ENCODE measurements around the gene QRSL1.

DNA sequence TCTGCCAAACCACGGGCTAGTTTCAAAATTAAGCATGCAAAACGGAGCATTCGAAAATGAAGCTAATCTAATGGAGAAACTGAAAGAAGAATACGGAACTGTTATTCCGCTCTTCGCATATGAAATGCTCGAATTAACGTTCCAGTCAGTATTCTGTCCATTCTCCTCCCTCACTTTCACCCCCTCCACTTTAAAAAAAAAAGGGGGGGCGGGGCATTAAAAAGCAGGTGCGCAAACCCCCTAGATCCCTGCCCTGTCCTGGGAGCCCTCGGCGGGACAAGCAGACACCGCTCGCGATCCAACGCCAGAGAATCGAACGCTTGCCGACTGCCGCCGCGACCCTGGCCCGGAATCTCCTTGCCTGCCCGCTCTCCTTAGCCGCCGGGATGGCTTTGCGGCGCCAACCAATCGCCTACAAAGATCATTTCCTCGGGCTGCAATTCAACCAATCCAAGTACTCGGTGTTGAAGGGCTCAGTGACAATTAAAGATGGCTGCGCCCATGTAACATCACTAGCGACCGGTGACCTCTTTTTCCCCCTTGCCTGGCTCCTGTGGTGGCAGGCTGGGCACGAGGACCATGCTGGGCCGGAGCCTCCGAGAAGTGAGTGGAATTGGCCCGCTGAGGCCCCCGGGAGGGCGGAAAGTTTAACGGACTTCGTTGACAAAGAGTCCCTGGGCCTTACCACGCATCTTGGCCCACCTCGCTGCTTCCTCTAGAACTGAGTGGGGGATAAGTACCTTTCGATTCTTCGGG lies at the start of gene QRSL1, which contains the start of gene RTN4IP1:
- no peak for TF ChIP-seq CTCF (IDR thresholded peaks at IDR 0.05)
- TF ChIP-seq POLR2A (IDR thresholded peaks at IDR 0.05), result peak; percentile 70
- peak; percentile 66 to 84 (median 72) for TF ChIP-seq POLR2AphosphoS5 (IDR thresholded peaks at IDR 0.05)
- TF ChIP-seq EP300 (IDR thresholded peaks at IDR 0.05; ENCODE audit: low read depth), result no peak
